ENCODE measurements around the gene ACTR2. TPM values are rescaled to one million over a fixed set of nuclear protein-coding genes. Genes with fewer than 3 reads are reported as not detected.

Gene ACTR2
- total RNA-seq, 2 donors from 2014 or later = 254 to 256 TPM

GRCh38 chr2:65278531-65278981, 50.9 kb downstream of the ACTR2 start:
- Mint-ChIP-seq H3K4me3 (no peak overlapping the region), H3K27ac (no peak overlapping the region), H3K4me1 (peaks cover 34% of the 10 kb centered on the region), H3K9me3 (no peaks in the 10 kb centered on the region), H3K27me3 (ENCODE audit: insufficient read depth) (peaks cover 89% of the 10 kb centered on the region), H3K36me3 (ENCODE audit: low read depth) (peaks cover 6% of the 10 kb centered on the region)
- 77 to 100% methylated on average over 3 to 6 of the region's 6 CpGs for WGBS, 2 experiments (ENCODE audit: insufficient coverage in 1 of 2, insufficient read length in 1 of 2)
- Histone ChIP-seq H3K4me1 (ENCODE audit: control insufficient read depth, insufficient read depth, low read length) (peaks cover 6% of the 10 kb centered on the region), H3K27me3 (ENCODE audit: control insufficient read depth, insufficient read depth, low read length, poor library complexity, severe bottlenecking) (no peaks in the 10 kb centered on the region), H3K27ac (ENCODE audit: low read depth, low read length) (no peak overlapping the region), H3K9ac (ENCODE audit: extremely low read depth, low read length, poor library complexity, severe bottlenecking) (no peak overlapping the region), H3K4me3 (ENCODE audit: low read length) (no peak overlapping the region), H3K9me3 (ENCODE audit: control insufficient read depth, low read length) (no peaks in the 10 kb centered on the region), H3K36me3 (ENCODE audit: control insufficient read depth, insufficient read depth, low read length) (peaks cover under 1% of the 10 kb centered on the region)
- TF ChIP-seq CTCF (conservative IDR thresholded peaks at IDR 0.05) = no peak
- no peak for DNase-seq

- H3K9ac ChIP-seq (ENCODE audit: extremely low read depth, low read length, poor library complexity, severe bottlenecking) = no peak overlapping the region
- WGBS, 2 experiments (ENCODE audit: insufficient coverage in 1 of 2, insufficient read length in 1 of 2) = 94 to 100% methylated on average over 5 to 6 of the region's 6 CpGs
- Mint-ChIP-seq H3K9me3 (no peaks in the 10 kb centered on the region), H3K27ac (no peak overlapping the region), H3K4me1 (peaks cover 34% of the 10 kb centered on the region), H3K27me3 (ENCODE audit: insufficient read depth) (peaks cover 83% of the 10 kb centered on the region), H3K4me3 (no peak overlapping the region), H3K36me3 (ENCODE audit: low read depth) (peaks cover 3% of the 10 kb centered on the region)
- no peaks in the 10 kb centered on the region for H3K9me3 ChIP-seq (ENCODE audit: control insufficient read depth, low read length)
- no peaks in the 10 kb centered on the region for H3K27me3 ChIP-seq (ENCODE audit: control insufficient read depth, insufficient read depth, low read length, poor library complexity, severe bottlenecking)
- no peak for TF ChIP-seq CTCF (conservative IDR thresholded peaks at IDR 0.05)
- no peak for DNase-seq
- H3K4me1 ChIP-seq (ENCODE audit: control insufficient read depth, insufficient read depth, low read length) = peaks cover 6% of the 10 kb centered on the region
- no peak overlapping the region for H3K4me3 ChIP-seq (ENCODE audit: low read length)
- H3K36me3 ChIP-seq (ENCODE audit: control insufficient read depth, insufficient read depth, low read length) = no peaks in the 10 kb centered on the region
- no peak overlapping the region for H3K27ac ChIP-seq (ENCODE audit: low read depth, low read length)
These were observed 52.1 kb downstream of the ACTR2 start for GRCh38 chr2:65279756-65280155.

GRCh38 chr2:65281627-65282351, 54.2 kb downstream of the ACTR2 start:
- Histone ChIP-seq H3K36me3 (ENCODE audit: control insufficient read depth, insufficient read depth, low read length) (no peaks in the 10 kb centered on the region), H3K27me3 (ENCODE audit: control insufficient read depth, insufficient read depth, low read length, poor library complexity, severe bottlenecking) (no peaks in the 10 kb centered on the region), H3K27ac (ENCODE audit: low read depth, low read length) (no peak overlapping the region), H3K9me3 (ENCODE audit: control insufficient read depth, low read length) (no peaks in the 10 kb centered on the region), H3K4me1 (ENCODE audit: control insufficient read depth, insufficient read depth, low read length) (peaks cover 6% of the 10 kb centered on the region), H3K9ac (ENCODE audit: extremely low read depth, low read length, poor library complexity, severe bottlenecking) (no peak overlapping the region), H3K4me3 (ENCODE audit: low read length) (no peak overlapping the region)
- Mint-ChIP-seq H3K27ac (no peak overlapping the region), H3K4me1 (peaks cover 19% of the 10 kb centered on the region), H3K9me3 (no peaks in the 10 kb centered on the region), H3K36me3 (ENCODE audit: low read depth) (peaks cover 3% of the 10 kb centered on the region), H3K27me3 (ENCODE audit: insufficient read depth) (peaks cover 81% of the 10 kb centered on the region), H3K4me3 (no peak overlapping the region)
- no peak for TF ChIP-seq CTCF (conservative IDR thresholded peaks at IDR 0.05)
- WGBS, 2 experiments (ENCODE audit: insufficient coverage in 1 of 2, insufficient read length in 1 of 2) = 33 to 41% methylated on average over 3 to 4 of the region's 4 CpGs
- DNase-seq = peak; percentile 66
